Small intestine (tissue), 7 donors: ENCODE data around the gene KRT23. TPM values are rescaled to one million over a fixed set of nuclear protein-coding genes. Genes with fewer than 3 reads are reported as not detected.

Experiments
- DNase-seq, 2 donors: peaks; one replicate each; pipeline versions ENCODE4 v3.0.0 to v3.0.0-alpha.2; 2013
- FAIRE-seq: peaks from 2 replicates; lab custom pipeline; 2012; peaks lifted over from hg19 to GRCh38; lab: Jason Lieb, UNC
- H3K27ac ChIP-seq, 3 donors: one replicate each; pipeline ENCODE4 v1.5.1; 2013; ENCODE audit warnings: low read length in 2 of 3, mild to moderate bottlenecking in 2 of 3, control low read depth in 1 of 3, inconsistent platforms in 1 of 3, low read depth in 1 of 3, moderate library complexity in 1 of 3
- H3K27me3 ChIP-seq, 3 donors: one replicate each; pipeline ENCODE4 v1.6.1; 2013; ENCODE audit warnings: low read length in 3 of 3, inconsistent platforms in 1 of 3; ENCODE audit not compliant: control insufficient read depth in 3 of 3, insufficient read depth in 3 of 3
- H3K36me3 ChIP-seq, 3 donors: one replicate each; pipeline ENCODE4 v1.6.1; 2013; ENCODE audit warnings: low read length in 3 of 3, inconsistent platforms in 1 of 3, low read depth in 1 of 3, mild to moderate bottlenecking in 1 of 3, moderate library complexity in 1 of 3; ENCODE audit not compliant: control insufficient read depth in 3 of 3, insufficient read depth in 2 of 3
- H3K4me1 ChIP-seq, 3 donors: one replicate each; pipeline ENCODE4 v1.6.1; 2013; ENCODE audit warnings: low read length in 2 of 3, inconsistent platforms in 1 of 3, low read depth in 1 of 3, mild to moderate bottlenecking in 1 of 3, moderate library complexity in 1 of 3; ENCODE audit not compliant: control insufficient read depth in 3 of 3, insufficient read depth in 2 of 3
- H3K4me3 ChIP-seq, 3 donors: one replicate each; pipeline ENCODE4 v1.5.1; 2013; ENCODE audit warnings: low read length in 3 of 3, control low read depth in 1 of 3, inconsistent platforms in 1 of 3, low read depth in 1 of 3, mild to moderate bottlenecking in 1 of 3, moderate library complexity in 1 of 3
- H3K9me3 ChIP-seq, 2 donors: one replicate each; pipeline ENCODE4 v1.6.1; 2013; ENCODE audit warnings: low read depth in 1 of 2, low read length in 1 of 2; ENCODE audit not compliant: control insufficient read depth in 2 of 2, insufficient read depth in 1 of 2
- WGBS, 3 donors: extraction: QIAGEN DNeasy Blood & Tissue Kit; methylation state at CpG; one replicate each; pipeline ENCODE4 v1.1.7; 2013; 5-methylcytosine and 5-hydroxymethylcytosine counted together
- polyA plus RNA-seq, 4 donors: library from polyadenylated mRNA; stranded (reverse) in 3 of 4; unstranded in 1 of 4; fragments of 200-250 nt in 3 of 4; fragments of 120-200 nt in 1 of 4; gene quantifications; one replicate each; pipeline versions ENCODE4 v1.2.1 to v1.2.3, GENCODE V29; 2013
- donor health status: healthy with polysubstance abuse.
- donor health status: control.
- donor health status: control.
- donor health status: Bipolar disorder and iron deficiency.
- donor health status: healthy.

Gene KRT23
- polyA plus RNA-seq, 4 donors: 0.66 to 0.82 TPM; not detected in 2

DNA sequence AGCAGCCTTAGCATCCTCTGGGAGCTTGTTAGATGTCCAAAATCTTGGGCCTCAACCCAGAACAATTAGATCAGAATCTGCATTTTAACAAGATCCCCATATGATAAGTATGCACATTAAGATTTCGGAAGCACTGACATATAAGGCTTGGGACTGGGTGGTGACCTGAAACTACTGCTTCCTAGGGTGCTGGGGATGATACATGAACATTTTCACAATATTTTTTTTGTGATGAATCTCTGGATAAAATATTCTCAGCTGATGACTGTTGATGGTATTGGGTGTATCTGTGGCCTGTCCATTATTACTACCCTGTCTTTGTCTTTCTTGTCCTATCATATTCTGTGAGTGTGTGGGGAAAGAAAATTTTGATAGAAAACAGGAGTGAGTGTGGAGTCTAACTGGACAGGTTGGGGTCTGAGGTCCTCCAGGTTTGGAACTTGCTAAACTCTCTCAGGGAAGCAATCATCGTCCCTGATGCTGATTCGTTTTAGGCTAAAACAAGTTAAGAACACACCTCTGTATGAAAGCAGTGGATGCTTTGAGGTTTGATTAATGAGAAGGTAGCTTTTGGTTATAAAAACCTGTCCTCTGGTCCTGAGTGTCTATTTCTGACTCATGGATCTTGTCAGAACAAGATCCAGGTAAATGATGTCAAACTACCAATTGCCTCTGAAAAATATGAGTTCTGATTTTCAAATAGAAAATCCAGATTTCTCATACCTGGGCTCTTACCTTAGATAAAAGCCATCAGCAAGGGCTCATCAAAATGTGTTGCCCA is 23.2 kb downstream of the KRT23 start:
- WGBS, 3 donors: 78 to 87% (median 82%) methylated on average over 3 of the region's 3 CpGs
- Histone ChIP-seq H3K4me3 (no peak overlapping the region), H3K9me3 (no peaks in the 10 kb centered on the region), H3K4me1 (peaks cover 0 to 5% (median 0%) of the 10 kb centered on the region in 3 donors), H3K27ac (no peak overlapping the region), H3K36me3 (no peaks in the 10 kb centered on the region), H3K27me3 (no peaks in the 10 kb centered on the region)
- DNase-seq: no peak
- no peak for FAIRE-seq

- FAIRE-seq (no peak), DNase-seq (no peak)
- Histone ChIP-seq H3K4me1 (peaks cover 0 to 5% (median 0%) of the 10 kb centered on the region in 3 donors), H3K27ac (no peak overlapping the region), H3K4me3 (no peak overlapping the region), H3K9me3 (no peaks in the 10 kb centered on the region), H3K27me3 (no peaks in the 10 kb centered on the region), H3K36me3 (no peaks in the 10 kb centered on the region)
- 86 to 92% (median 89%) methylated on average over 13 of the region's 13 CpGs for WGBS, 3 donors
These were observed 24.8 kb downstream of the KRT23 start for GRCh38 chr17:40912486-40913210.

GRCh38 chr17:40910441-40910841 is 27.0 kb downstream of the KRT23 start:
- Histone ChIP-seq H3K27me3 (no peaks in the 10 kb centered on the region), H3K9me3 (no peaks in the 10 kb centered on the region), H3K36me3 (no peaks in the 10 kb centered on the region), H3K4me3 (no peak overlapping the region), H3K4me1 (peaks cover 0 to 5% (median 0%) of the 10 kb centered on the region in 3 donors), H3K27ac (no peak overlapping the region)
- WGBS, 3 donors: 63 to 82% (median 81%) methylated on average over 3 of the region's 3 CpGs
- DNase-seq: no peak
- no peak for FAIRE-seq

- no peaks in the 10 kb centered on the region for H3K36me3 ChIP-seq
- H3K4me1 ChIP-seq: peaks cover 0 to 11% (median 0%) of the 10 kb centered on the region in 3 donors
- DNase-seq (no peak), FAIRE-seq (no peak)
- no peak overlapping the region for H3K27ac ChIP-seq
- no peaks in the 10 kb centered on the region for H3K9me3 ChIP-seq
- 14 to 37% (median 25%) methylated on average over 4 of the region's 4 CpGs for WGBS, 3 donors
- H3K27me3 ChIP-seq: no peaks in the 10 kb centered on the region
- no peak overlapping the region for H3K4me3 ChIP-seq
These were observed 27.7 kb downstream of the KRT23 start for GRCh38 chr17:40909755-40910154.

DNA sequence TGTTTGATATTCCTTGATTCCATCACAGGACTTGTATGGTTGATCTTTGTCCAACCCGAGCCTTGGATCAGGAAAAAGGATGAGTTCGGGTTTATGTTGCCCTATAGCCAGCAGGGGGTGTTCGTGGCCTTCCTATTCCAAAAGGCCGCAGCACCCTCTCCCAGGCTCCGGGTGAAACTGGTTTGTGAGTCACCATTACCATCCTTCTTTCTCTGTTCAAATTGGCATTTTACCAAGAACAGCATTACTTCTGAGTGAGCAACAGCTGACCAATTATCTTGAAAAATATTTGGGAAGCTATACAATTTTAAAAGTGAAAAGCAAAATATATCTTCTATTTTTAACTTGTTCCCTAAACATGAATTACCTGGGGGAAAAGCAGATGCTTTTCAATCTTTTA is 28.1 kb downstream of the KRT23 start:
- no peak overlapping the region for H3K27ac ChIP-seq
- no peaks in the 10 kb centered on the region for H3K9me3 ChIP-seq
- no peaks in the 10 kb centered on the region for H3K36me3 ChIP-seq
- no peak overlapping the region for H3K4me3 ChIP-seq
- 2 to 4% (median 3%) methylated on average over 5 of the region's 5 CpGs for WGBS, 3 donors
- peak; percentile 89 to 94 for DNase-seq
- peak; percentile 79 for FAIRE-seq
- H3K27me3 ChIP-seq: no peaks in the 10 kb centered on the region
- peaks cover 0 to 15% (median 0%) of the 10 kb centered on the region in 3 donors for H3K4me1 ChIP-seq

- no peak overlapping the region for H3K27ac ChIP-seq
- no peaks in the 10 kb centered on the region for H3K9me3 ChIP-seq
- peaks cover 0 to 39% (median 0%) of the 10 kb centered on the region in 3 donors for H3K4me1 ChIP-seq
- H3K4me3 ChIP-seq: no peak overlapping the region
- FAIRE-seq (no peak), DNase-seq (no peak)
- no peaks in the 10 kb centered on the region for H3K27me3 ChIP-seq
- 87 to 94% (median 89%) methylated on average over 4 of the region's 4 CpGs for WGBS, 3 donors
- no peaks in the 10 kb centered on the region for H3K36me3 ChIP-seq
These were observed 30.8 kb downstream of the KRT23 start for GRCh38 chr17:40906613-40907012.

DNA sequence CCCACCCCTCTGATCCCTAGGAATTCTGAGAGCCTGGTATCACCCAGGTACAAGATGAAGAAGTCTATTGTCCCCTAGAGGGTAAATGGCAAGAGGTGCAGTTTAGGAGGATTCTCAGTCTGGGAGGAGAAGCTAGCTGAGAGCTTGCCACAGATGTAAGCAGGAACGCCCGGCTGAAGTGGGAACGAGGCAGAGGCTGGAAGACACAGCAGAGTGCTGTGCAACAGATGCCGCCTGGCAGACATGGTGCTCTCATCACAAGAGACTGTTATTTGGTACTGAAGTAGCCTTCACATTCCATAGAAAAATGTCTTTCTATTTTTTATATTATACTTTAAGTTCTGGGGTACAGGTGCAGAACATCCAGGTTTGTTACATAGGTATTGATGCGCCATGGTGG is 32.1 kb downstream of the KRT23 start:
- DNase-seq: no peak
- WGBS, 3 donors: 87 to 96% (median 91%) methylated on average over 5 of the region's 5 CpGs
- peaks cover 0 to 51% (median 3%) of the 10 kb centered on the region in 3 donors for H3K4me1 ChIP-seq
- no peaks in the 10 kb centered on the region for H3K27me3 ChIP-seq
- H3K36me3 ChIP-seq: no peaks in the 10 kb centered on the region
- no peak overlapping the region for H3K27ac ChIP-seq
- no peaks in the 10 kb centered on the region for H3K9me3 ChIP-seq
- no peak for FAIRE-seq
- no peak overlapping the region for H3K4me3 ChIP-seq

- H3K4me3 ChIP-seq: no peak overlapping the region
- peak; percentile 87 to 95 for DNase-seq
- H3K27me3 ChIP-seq: no peaks in the 10 kb centered on the region
- no peaks in the 10 kb centered on the region for H3K9me3 ChIP-seq
- 14 to 56% (median 28%) methylated on average over 12 of the region's 12 CpGs for WGBS, 3 donors
- peaks cover 0 to 55% (median 3%) of the 10 kb centered on the region in 3 donors for H3K4me1 ChIP-seq
- H3K36me3 ChIP-seq: no peaks in the 10 kb centered on the region
- no peak for FAIRE-seq
- H3K27ac ChIP-seq: peak overlapping the region; percentile 91 to 97 (median 93)
These were observed 34.2 kb downstream of the KRT23 start for GRCh38 chr17:40903129-40903847.
